DOHH2 (cell line): ENCODE results near the gene INHBC.

Source experiments
- H3F3A ChIP-seq: fragments of 200-600 bp; sonication (generic), shearing (Covaris generic); 2 replicates; pipeline ENCODE4 v1.6.0; 2016; ENCODE audit warnings: antibody characterized with exemption, mild to moderate bottlenecking; ENCODE audit not compliant: control insufficient read depth, insufficient read depth
- H3K27ac ChIP-seq: fragments of 200-600 bp; sonication (generic); 2 replicates; pipeline ENCODE4 v1.5.1; 2014; ENCODE audit warnings: low read depth, mild to moderate bottlenecking, low read length, moderate library complexity
- H3K27me3 ChIP-seq: fragments of 200-600 bp; sonication (generic); 2 replicates; pipeline ENCODE4 v1.6.1; 2014; ENCODE audit warnings: mild to moderate bottlenecking, low read length, mixed read lengths; ENCODE audit not compliant: control insufficient read depth
- H3K36me3 ChIP-seq: fragments of 200-600 bp; sonication (generic); 2 replicates; pipeline ENCODE4 v1.6.1; 2014; ENCODE audit warnings: mild to moderate bottlenecking, low read length, moderate library complexity, mixed read lengths; ENCODE audit not compliant: control insufficient read depth
- H3K4me1 ChIP-seq: fragments of 200-600 bp; sonication (generic); 2 replicates; pipeline ENCODE4 v1.6.1; 2014; ENCODE audit warnings: mild to moderate bottlenecking, low read length, mixed read lengths; ENCODE audit not compliant: control insufficient read depth
- H3K4me2 ChIP-seq: fragments of 200-600 bp; sonication (generic); 2 replicates; pipeline ENCODE4 v1.6.0; 2014; ENCODE audit warnings: mild to moderate bottlenecking, low read length, moderate library complexity
- H3K4me3 ChIP-seq: fragments of 200-600 bp; sonication (generic); 2 replicates; pipeline ENCODE4 v1.5.1; 2014; ENCODE audit warnings: mild to moderate bottlenecking, low read length, mixed read lengths
- H3K79me2 ChIP-seq: fragments of 200-600 bp; sonication (generic); 2 replicates; pipeline ENCODE4 v1.6.1; 2014; ENCODE audit warnings: mild to moderate bottlenecking, low read length, mixed read lengths; ENCODE audit not compliant: control insufficient read depth
- H3K9me2 ChIP-seq: fragments of 200-600 bp; sonication (generic); replicated peaks from 2 replicates; pipeline ENCODE4 v1.6.1; 2014; ENCODE audit warnings: mild to moderate bottlenecking, low read length, mixed read lengths; ENCODE audit not compliant: control insufficient read depth
- H3K9me3 ChIP-seq: fragments of 200-600 bp; sonication (generic); 2 replicates; pipeline ENCODE4 v1.6.1; 2014; ENCODE audit warnings: antibody characterized with exemption, low read length, mixed read lengths; ENCODE audit not compliant: control insufficient read depth, insufficient read depth
- H4K20me1 ChIP-seq: fragments of 200-600 bp; sonication (generic); 2 replicates; pipeline ENCODE4 v1.6.0; 2014; ENCODE audit warnings: low read depth, mild to moderate bottlenecking, antibody characterized with exemption, low read length, moderate library complexity; ENCODE audit not compliant: control insufficient read depth, insufficient read depth
- EZH2phosphoT487 ChIP-seq: fragments of 200-600 bp; sonication (generic); IDR thresholded peaks from 2 replicates; pipeline ENCODE4 v1.6.1; 2017; ENCODE audit warnings: borderline replicate concordance, mild to moderate bottlenecking, antibody characterized with exemption, low read length, moderate library complexity, mixed read lengths
- TF ChIP-seq, protein P1 (sequence below): fragments of 200-600 bp; sonication (generic); IDR thresholded peaks from one replicate; pipeline ENCODE4 v1.5.1; 2014; ENCODE audit warnings: antibody characterized with exemption, mild to moderate bottlenecking, low read depth, low read length; ENCODE audit not compliant: poor library complexity, severe bottlenecking

INHBC gene

GRCh38 chr12:57500213-57500612, 65.6 kb downstream of the INHBC start:
- no peak for TF ChIP-seq EZH2phosphoT487
- TF ChIP-seq, protein P1, sequence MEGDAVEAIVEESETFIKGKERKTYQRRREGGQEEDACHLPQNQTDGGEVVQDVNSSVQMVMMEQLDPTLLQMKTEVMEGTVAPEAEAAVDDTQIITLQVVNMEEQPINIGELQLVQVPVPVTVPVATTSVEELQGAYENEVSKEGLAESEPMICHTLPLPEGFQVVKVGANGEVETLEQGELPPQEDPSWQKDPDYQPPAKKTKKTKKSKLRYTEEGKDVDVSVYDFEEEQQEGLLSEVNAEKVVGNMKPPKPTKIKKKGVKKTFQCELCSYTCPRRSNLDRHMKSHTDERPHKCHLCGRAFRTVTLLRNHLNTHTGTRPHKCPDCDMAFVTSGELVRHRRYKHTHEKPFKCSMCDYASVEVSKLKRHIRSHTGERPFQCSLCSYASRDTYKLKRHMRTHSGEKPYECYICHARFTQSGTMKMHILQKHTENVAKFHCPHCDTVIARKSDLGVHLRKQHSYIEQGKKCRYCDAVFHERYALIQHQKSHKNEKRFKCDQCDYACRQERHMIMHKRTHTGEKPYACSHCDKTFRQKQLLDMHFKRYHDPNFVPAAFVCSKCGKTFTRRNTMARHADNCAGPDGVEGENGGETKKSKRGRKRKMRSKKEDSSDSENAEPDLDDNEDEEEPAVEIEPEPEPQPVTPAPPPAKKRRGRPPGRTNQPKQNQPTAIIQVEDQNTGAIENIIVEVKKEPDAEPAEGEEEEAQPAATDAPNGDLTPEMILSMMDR: no peak
- no peaks in the 10 kb centered on the region for H3K4me1 ChIP-seq
- no peaks in the 10 kb centered on the region for H3F3A ChIP-seq
- H3K79me2 ChIP-seq: peaks cover 6% of the 10 kb centered on the region; the same call in 1 of the 2 replicates
- no peak overlapping the region for H3K4me2 ChIP-seq
- no peaks in the 10 kb centered on the region for H3K27me3 ChIP-seq
- H4K20me1 ChIP-seq: no peaks in the 10 kb centered on the region; the same call in 1 of the 2 replicates
- H3K27ac ChIP-seq: no peak overlapping the region
- no peaks in the 10 kb centered on the region for H3K9me3 ChIP-seq
- H3K9me2 ChIP-seq: no peaks in the 10 kb centered on the region
- H3K36me3 ChIP-seq: peaks cover 85% of the 10 kb centered on the region
- no peak overlapping the region for H3K4me3 ChIP-seq
